Measurements from ENCODE around the gene TRIM17.

The TRIM17 gene

DNA sequence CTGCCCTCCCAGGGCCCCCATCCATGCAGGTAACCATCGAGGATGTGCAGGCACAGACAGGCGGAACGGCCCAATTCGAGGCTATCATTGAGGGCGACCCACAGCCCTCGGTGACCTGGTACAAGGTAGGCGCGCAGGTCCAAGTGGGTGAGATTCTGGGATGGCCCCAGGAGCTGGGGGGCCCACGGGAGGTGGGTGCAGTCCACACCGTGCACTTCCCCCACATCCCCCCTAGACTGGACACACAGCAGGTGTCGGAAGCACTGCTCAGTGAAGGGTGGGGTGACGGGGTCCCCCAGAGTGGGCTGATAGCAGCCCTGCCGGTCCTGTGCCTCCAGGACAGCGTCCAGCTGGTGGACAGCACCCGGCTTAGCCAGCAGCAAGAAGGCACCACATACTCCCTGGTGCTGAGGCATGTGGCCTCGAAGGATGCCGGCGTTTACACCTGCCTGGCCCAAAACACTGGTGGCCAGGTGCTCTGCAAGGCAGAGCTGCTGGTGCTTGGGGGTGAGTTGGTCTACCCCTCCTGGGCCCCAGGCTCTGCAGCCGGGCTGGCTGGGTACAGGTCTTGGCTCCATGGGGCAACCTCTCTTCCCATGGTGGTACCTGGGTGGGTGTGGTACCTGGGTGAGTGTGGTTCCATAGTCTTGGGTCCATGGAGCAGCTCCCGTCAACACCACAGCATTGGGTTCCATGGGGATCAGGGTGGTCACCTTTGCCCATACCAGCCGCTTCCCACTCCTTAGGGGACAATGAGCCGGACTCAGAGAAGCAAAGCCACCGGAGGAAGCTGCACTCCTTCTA lies 50.4 kb downstream of the TRIM17 start:
- FAIRE-seq, result no peak

DNA sequence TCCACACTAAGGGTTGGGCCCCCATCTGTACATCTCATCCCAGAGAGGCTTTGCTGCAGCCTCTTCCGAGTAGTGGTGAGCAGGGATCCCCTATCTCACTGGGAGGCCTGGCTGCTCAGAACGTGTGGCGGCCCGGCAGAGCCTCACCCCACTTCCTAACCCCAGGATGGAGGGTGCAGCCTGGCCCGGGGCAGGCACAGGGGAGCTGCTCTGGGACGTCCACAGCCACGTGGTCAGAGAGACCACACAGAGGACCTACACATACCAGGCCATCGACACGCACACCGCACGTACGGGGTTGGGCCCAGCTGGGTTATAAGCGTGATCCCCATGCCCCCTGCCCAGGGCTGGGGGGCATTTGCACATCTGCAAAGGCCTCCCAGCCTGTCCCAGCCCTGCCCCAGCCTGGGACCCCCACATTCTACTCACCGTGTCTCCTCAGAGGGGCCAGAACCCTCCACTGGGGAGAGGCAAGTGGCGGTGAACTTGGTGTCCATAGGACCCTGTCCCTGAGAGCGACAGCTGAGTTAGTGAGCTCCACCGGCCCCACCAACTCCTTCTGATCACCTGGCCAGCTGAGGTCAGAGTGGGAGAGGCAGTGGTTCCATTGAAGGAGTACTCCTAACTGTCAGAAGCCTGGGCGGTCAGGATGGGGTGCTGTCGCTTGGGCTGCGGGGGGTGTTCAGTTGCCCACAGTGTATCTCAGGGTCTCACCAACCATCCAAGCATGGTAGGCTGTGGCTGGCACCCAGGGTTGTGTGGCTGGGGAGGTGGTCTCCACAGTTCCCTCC lies 51.2 kb downstream of the TRIM17 start:
- FAIRE-seq, result no peak

DNA sequence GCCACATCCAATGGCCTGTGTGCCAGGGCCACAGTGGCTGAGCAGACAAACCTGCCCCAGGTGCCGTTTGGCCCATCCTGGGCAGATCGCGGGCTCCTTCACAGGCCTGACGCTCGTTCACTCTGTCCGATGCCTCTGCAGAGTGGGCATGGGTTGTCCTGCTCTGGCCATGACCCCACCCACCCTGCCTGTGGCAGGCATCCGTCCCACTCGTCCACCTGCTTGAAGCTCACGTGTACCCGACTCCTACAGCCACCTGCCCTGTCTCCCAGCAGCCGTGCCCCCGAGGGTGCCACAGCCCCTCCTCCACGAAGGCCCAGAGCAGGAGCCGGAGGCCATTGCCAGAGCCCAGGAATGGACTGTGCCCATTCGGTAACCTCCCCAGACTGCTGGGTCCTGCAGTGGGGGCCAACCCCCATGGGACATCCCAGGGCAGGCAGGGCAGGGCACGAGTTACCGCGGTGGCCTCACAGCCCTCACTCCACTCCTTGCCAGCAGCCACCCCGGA lies 51.9 kb downstream of the TRIM17 start:
- FAIRE-seq, result no peak

DNA sequence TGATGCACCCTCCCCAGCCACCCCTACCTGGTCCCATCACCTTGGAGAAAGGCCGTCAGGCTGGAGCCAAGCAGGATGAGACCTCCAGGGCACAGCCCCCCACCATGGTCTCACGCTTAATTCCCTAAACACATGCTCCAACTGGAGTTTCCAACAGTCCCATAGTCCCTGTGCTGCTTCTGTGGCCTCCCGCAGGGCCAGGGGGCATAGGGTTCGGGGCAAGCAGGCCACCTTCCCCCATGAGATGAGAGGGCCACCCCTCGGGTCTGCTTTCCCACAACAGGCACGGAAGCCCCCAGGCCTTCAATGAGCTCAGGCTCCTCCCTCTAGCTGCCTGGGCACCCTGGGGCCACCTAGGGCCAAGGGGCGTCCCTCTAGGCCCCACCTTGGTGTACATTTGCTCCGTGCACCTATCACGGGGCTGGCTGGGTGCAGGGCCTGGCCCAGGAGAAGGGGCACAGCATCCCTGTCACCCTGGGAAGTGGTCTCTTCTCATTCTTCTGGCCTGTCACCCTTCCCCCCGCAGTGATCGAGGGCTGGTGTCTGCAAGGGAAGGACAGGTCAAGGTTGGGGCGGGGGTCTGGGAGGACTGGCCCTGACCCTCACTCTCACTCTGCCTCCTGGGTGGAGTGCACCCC lies 52.5 kb downstream of the TRIM17 start:
- FAIRE-seq, result no peak

DNA sequence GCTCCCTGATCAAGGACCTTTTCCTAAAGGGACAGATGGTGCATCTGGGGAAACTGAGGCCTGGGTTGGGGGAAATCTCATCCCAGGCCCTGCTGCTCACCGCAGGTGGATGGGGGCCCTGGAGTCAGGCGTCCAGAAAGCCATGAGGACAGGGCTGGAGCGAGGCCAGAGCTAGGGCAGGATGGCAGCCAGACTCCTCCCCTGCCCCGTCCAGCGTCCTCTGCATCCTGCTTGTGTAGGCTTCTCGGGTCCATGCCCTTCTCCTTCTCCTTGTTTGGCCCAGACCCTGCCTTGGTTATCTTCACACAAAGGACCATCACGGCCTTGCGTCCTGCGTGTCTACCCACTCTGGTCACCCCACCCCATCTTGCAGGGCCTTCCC lies 53.0 kb downstream of the TRIM17 start:
- no peak for FAIRE-seq

DNA sequence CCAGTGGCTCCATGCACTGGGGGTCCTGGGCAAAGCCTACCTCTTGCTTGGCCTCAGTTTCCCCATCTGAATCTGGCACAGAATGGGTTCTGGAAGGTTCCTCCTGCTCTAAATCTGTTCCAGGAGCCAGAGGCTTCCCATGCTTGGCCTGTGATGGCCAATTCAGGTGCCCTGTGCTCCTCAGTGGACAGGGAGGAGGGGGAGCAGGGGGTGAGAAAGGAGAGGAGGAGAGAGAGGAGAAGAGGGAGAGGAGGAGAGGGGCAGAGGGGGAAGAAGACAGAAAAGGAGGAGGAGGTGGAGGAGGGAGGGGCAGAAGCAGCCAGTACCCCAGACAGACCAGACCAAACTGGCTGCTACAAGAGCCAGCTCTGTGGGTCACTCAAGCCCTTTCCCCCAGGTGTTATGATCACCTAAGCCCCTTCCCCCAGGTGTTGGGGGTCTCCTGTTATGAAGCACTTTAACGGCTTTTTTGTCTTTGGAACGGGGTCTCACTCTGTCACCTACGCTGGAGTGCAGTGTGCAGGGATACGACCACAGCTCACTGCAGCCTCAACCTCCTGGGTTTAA lies 53.7 kb downstream of the TRIM17 start:
- FAIRE-seq, result no peak

DNA sequence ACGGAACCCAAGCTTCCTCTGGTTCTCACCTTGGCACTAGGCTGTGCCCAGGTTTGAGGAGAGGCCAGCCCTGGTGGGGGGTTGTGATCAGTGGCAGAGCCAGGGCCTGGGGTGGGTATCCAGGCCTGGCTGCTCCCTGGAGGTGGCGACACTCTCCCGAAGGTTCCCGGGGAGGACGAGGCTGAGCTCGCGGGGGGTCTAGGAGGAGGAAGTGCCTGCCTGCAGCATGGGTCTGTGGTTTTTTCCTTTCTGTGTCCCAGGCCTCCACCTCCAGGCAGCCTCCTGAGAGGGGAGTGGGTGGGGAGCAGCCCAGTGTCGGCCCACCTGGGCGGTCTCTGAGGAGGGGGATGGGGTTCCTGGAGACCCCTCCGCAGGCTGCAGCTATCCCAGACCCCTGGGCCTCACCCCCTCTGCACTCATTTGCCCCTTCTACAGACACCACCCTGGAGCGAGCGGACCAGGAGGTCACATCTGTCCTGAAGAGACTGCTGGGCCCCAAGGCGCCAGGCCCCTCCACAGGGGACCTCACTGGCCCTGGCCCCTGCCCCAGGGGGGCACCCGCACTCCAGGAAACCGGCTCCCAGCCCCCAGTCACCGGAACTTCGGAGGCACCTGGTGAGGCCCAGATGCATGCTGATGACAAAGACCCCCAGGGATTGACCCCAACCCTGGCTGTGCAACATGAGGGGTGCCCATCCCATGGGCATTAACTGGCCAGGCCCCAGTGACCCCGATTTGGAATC lies 54.3 kb downstream of the TRIM17 start:
- FAIRE-seq, result no peak

DNA sequence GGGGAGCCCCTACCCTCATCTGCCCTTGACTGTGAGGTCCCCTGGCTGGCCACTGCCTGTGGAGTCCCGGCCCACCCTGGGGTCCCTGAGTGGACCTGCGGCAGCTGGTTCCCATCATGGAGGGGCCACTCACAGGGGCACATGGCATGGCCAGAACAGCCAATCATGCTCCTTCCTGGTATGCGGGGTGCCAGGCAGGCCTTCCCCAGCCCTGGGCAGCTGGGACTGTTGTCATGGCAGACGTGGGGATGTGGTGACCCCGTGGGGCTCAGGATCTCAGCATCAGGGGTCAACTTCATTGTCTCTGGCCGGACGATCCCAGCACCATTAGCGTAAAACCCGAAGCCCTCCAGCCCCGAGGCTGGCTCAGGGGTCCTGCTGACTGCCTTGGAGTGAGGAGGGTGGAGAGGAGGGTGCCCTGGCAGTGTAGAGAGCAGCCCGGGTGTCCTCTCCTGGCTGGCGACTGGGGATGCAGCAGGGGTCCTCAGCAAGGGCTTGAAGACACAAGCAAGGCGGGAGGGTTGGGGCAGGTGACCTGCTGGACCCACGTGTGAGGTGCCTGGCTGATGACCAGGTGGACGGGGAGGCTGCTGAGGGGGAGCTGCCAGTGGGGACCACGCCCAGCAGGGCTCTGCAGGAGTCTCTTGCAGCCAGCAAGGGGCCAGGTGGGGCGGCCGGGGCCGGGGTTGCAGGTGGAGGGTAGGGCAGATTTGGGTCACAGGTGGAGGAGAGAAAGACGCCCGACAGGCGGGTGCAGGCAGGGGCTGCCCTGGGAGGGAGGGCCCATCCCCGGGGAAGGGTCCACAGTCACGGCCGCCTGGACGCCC lies 55.1 kb downstream of the TRIM17 start:
- FAIRE-seq, result no peak

DNA sequence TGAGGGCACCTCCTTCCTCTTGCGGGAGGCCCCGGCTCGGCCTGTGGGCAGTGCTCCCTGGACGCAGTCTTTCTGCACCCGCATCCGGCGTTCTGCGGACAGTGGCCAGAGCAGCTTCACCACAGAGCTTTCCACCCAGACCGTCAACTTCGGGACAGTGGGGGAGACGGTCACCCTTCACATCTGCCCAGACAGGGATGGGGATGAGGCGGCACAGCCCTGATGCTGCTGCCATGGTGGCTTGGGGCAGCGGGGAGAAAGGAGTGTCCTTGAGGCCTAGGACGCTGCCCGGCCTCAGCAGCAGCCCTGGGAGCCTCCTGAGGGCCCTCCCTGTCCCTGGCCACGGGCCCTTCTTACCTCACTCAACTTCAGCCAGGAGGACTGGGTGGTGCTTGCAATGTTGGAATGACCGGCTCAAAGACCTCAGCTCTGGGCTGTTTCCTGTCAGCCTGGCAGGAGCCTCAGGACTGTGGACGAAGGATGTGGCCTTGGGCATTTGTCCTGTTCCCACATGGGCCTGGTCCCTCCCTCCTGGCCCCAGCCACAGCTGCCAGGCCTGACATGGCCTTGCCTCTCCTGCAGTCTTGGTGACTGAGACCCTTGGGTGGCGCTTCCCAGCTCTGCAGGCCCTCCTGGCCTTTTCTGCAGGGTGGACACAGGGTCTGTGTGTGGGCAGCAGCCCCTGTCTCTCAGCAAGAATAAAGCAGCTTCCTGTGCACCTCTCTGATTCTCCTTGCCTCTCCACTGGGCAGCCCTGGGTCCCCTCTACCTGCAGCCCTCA lies 55.9 kb downstream of the TRIM17 start:
- FAIRE-seq, result no peak

DNA sequence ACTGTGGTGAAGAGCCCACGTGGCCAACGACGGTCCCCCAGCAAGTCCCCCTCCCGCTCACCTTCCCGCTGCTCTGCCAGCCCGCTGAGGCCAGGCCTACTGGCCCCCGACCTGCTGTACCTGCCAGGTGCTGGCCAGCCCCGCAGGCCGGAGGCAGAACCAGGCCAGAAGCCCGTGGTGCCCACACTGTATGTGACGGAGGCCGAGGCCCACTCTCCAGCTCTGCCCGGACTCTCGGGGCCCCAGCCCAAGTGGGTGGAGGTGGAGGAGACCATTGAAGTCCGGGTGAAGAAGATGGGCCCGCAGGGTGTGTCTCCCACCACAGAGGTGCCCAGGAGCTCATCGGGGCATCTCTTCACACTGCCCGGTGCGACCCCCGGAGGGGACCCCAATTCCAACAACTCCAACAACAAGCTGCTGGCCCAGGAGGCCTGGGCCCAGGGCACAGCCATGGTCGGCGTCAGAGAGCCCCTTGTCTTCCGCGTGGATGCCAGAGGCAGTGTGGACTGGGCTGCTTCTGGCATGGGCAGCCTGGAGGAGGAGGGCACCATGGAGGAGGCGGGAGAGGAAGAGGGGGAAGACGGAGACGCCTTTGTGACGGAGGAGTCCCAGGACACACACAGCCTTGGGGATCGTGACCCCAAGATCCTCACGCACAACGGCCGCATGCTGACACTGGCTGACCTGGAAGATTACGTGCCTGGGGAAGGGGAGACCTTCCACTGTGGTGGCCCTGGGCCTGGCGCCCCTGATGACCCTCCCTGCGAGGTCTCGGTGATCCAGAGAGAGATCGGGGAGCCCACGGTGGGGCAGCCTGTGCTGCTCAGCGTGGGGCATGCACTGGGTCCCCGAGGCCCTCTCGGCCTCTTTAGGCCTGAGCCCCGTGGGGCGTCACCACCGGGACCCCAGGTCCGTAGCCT lies 56.8 kb downstream of the TRIM17 start:
- no peak for FAIRE-seq

DNA sequence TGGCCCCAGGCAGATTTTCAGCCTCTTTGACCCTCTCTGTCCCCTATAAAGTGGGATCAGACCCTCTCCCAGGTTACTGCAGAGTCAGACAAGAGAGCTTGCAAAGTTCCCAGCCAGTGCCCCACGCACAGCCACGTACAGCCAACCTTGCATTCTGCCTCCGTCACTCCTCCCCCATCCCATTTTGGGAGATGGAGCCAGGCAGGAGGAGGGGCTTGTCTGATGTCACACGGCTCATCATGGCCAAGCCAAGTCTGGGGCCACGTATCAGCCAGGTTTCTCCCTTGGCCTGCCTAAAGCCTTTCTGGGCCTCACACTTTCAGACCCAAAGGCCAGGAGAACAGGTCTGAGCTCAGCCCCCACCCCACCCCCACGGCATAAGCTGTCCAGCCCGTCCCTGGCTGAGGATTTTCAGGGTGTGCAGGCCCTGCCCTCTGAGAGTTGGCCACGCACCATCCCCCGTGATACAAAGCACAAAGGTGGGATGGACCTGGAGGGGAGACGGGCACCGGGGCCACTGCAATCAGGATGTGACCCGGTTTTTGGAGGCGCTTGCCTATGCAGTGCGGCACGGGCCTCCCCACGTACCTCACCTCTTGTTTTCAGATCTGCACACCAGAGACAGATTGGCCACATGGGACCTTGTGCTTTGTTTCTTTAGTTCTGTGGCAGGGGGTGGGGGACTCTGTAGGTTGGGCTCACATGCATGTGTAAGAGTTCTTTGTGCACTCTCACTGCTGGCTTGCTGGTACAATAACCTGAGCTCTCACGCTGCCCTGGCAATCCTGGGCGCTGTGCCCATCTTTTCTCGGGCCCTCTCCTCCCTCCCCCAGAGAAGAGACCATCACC lies 57.7 kb downstream of the TRIM17 start:
- no peak for FAIRE-seq

DNA sequence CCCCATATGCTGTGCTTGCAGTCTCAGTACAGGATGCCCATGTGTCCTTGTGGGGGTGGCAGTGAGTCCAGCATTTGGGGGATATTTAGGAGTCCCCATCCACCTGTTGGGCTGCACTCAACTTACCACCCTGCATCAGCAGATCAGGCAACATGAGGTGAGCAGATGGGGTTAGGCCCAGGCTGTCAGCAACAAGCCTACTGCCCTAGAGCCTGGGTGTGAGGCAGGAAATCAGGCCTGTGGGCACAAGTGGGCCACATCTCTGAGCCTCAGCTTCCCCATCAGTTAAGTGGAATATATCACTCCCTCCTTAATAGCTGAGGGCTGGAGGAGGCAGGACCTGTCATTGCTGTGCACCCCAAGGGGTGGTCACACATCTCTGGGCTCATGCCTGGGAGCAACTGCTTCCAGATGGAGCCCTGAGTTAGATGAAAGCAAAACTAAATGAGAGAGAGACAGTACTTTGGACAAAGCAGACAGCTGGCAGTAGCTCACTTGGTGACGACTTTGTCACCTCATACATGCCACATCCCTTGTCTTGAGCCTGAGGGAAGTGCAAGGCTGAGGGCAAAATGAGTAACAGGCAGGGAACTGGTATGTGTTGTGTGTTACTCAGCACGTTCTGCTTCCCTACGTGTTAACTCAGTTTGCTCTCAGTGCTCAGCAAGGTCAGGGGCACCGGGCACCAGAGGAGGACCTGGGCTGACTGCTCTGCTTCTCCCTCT lies 58.5 kb downstream of the TRIM17 start:
- no peak for FAIRE-seq

Data from islet of Langerhans (tissue), 1 donor.